HCT116 (cell line): ENCODE measurements around the gene CDIP1. TPM values are rescaled to one million over a fixed set of nuclear protein-coding genes. Genes with fewer than 3 reads are reported as not detected.

Source experiments
- ATAC-seq: fragments of 200-7000 bp; cut with Tn5 transposase; 2 replicates; pipeline ENCODE4 v1.9.1; 2020; ENCODE audit warnings: mild to moderate bottlenecking, moderate library complexity
- BruUV-seq: library from RNA; stranded (reverse); fragments of 400-500 nt; replicated peaks from 2 replicates; lab custom pipeline; 2021; lab: Mats Ljungman, UMichigan
- CTCF ChIA-PET: fragments of 300-600 bp; sonication (Branson Sonifier 250); formaldehyde crosslinking; loops from one replicate; lab custom pipeline; 2021; ENCODE audit warnings: antibody characterized with exemption; lab: Charles Lee
- POLR2A ChIA-PET: fragments of 300-600, 350-600 bp; sonication (Branson Sonifier 250); formaldehyde crosslinking; loops from one replicate; lab custom pipeline; 2021; ENCODE audit warnings: antibody characterized with exemption; lab: Charles Lee
- RAD21 ChIA-PET, 2 experiments: fragments of 300-600 bp; sonication (Branson Sonifier 250); formaldehyde crosslinking; loops; one replicate each; lab custom pipeline; 2023; ENCODE audit warnings: low total read pairs in 2 of 2; ENCODE audit not compliant: uncharacterized antibody in 2 of 2, unreplicated experiment in 2 of 2, low non-redundant PET in 1 of 2; lab: Charles Lee
- DNase-seq: peaks from one replicate; pipeline ENCODE4 v3.0.0-alpha.2; 2010; ENCODE audit warnings: low read depth, low spot score
- H2AFZ ChIP-seq: fragments of 200-600 bp; shearing (Covaris generic), sonication (generic); 2 replicates; pipeline ENCODE4 v1.6.1; 2017; ENCODE audit warnings: low read depth, mixed run types, mixed read lengths, antibody characterized with exemption, low read length; ENCODE audit not compliant: poor library complexity, severe bottlenecking
- H3K27ac ChIP-seq: 2 replicates; pipeline ENCODE4 v1.5.1; 2012; ENCODE audit warnings: low read depth, low read length
- H3K27me3 ChIP-seq: fragments of 200-600 bp; sonication (generic); 2 replicates; pipeline ENCODE4 v1.6.1; 2016; ENCODE audit warnings: mixed run types, low read length, mixed read lengths; ENCODE audit not compliant: insufficient read depth
- H3K36me3 ChIP-seq, 2 experiments: fragments of 200-500 bp in 1 of 2; fragments of 200-600 bp in 1 of 2; sonication (Bioruptor generic) in 1 of 2; sonication (generic) in 1 of 2; 2 replicates each; pipeline versions ENCODE4 v1.5.1 to v1.6.1; 2014 to 2016; ENCODE audit warnings: low read length in 2 of 2, inconsistent platforms in 1 of 2, mixed read lengths in 1 of 2, mixed run types in 1 of 2; ENCODE audit not compliant: insufficient read depth in 2 of 2, control insufficient read depth in 1 of 2
- H3K4me1 ChIP-seq, 2 experiments: fragments of 200-600 bp in 1 of 2; sonication (generic) in 1 of 2; 2 replicates each; pipeline versions ENCODE4 v1.5.1 to v1.6.1; 2012 to 2017; ENCODE audit warnings: low read length in 2 of 2, inconsistent platforms in 1 of 2, mild to moderate bottlenecking in 1 of 2, mixed read lengths in 1 of 2, mixed run types in 1 of 2, moderate library complexity in 1 of 2; ENCODE audit not compliant: insufficient read depth in 2 of 2, control insufficient read depth in 1 of 2
- H3K4me2 ChIP-seq: fragments of 200-600 bp; sonication (generic); 2 replicates; pipeline ENCODE4 v1.6.1; 2017; ENCODE audit warnings: mixed run types, low read length, mixed read lengths
- H3K4me3 ChIP-seq, 2 experiments: fragments of 200-600 bp in 1 of 2; sonication (generic) in 1 of 2; replicated peaks in 1 of 2; 2 replicates each; pipeline ENCODE4 v1.5.1; 2011 to 2016; ENCODE audit warnings: low read length in 2 of 2, control low read depth in 1 of 2, low read depth in 1 of 2, mild to moderate bottlenecking in 1 of 2, mixed read lengths in 1 of 2, mixed run types in 1 of 2
- H3K79me2 ChIP-seq: fragments of 200-600 bp; sonication (generic); 2 replicates; pipeline ENCODE4 v1.6.1; 2017; ENCODE audit warnings: mild to moderate bottlenecking, mixed run types, low read length, moderate library complexity, mixed read lengths; ENCODE audit not compliant: insufficient read depth
- H3K9ac ChIP-seq: fragments of 200-600 bp; sonication (generic); 2 replicates; pipeline ENCODE4 v1.6.1; 2016; ENCODE audit warnings: low read length, mixed read lengths
- H3K9me2 ChIP-seq: fragments of 200-600 bp; sonication (generic), shearing (Covaris generic); 2 replicates; pipeline ENCODE4 v1.6.1; 2017; ENCODE audit warnings: mixed run types, mild to moderate bottlenecking, moderate library complexity; ENCODE audit not compliant: insufficient read depth
- H3K9me3 ChIP-seq, 2 experiments: fragments of 200-500 bp in 1 of 2; fragments of 200-600 bp in 1 of 2; sonication (Bioruptor generic) in 1 of 2; sonication (generic) in 1 of 2; 2 replicates each; pipeline ENCODE4 v1.6.1; 2014 to 2017; ENCODE audit warnings: low read length in 2 of 2, mixed read lengths in 2 of 2, inconsistent platforms in 1 of 2, low read depth in 1 of 2, mild to moderate bottlenecking in 1 of 2, mixed run types in 1 of 2, moderate library complexity in 1 of 2; ENCODE audit not compliant: control insufficient read depth in 1 of 2, insufficient read depth in 1 of 2
- H4K20me1 ChIP-seq: fragments of 200-600 bp; sonication (generic), shearing (Covaris generic); 2 replicates; pipeline ENCODE4 v1.6.1; 2017; ENCODE audit warnings: mixed run types, mild to moderate bottlenecking, moderate library complexity; ENCODE audit not compliant: insufficient read depth
- CEBPB ChIP-seq: IDR thresholded peaks from 2 replicates; pipeline ENCODE4 v1.6.1; 2012; ENCODE audit warnings: low read depth
- EGR1 ChIP-seq: IDR thresholded peaks from 2 replicates; pipeline ENCODE4 v1.6.1; 2012; ENCODE audit warnings: low read depth
- EZH2phosphoT487 ChIP-seq: fragments of 200-600 bp; IDR thresholded peaks from 2 replicates; pipeline ENCODE4 v1.6.1; 2018; ENCODE audit warnings: antibody characterized with exemption, borderline replicate concordance
- FOSL1 ChIP-seq: IDR thresholded peaks from 2 replicates; pipeline ENCODE4 v1.6.1; 2012; ENCODE audit warnings: low read depth
- RAD21 ChIP-seq: IDR thresholded peaks from 2 replicates; pipeline ENCODE4 v1.6.1; 2012; ENCODE audit warnings: low read depth, mild to moderate bottlenecking
- intact Hi-C: fragments of 100-400 bp; cut with micrococcal nuclease; formaldehyde crosslinking; loops from 2 replicates; pipeline ENCODE4 v1.10.0; 2022
- total RNA-seq: library from RNA; stranded (reverse); gene quantifications from one replicate; pipeline ENCODE4 v1.2.1, GENCODE V29; 2021; ENCODE audit not compliant: unreplicated experiment
- TF ChIP-seq, protein P1 (sequence below), 3 experiments: fragments of 200-600 bp in 1 of 3; sonication (generic) in 1 of 3; IDR thresholded peaks in 2 of 3; conservative IDR thresholded peaks in 1 of 3; 2 replicates each; pipeline ENCODE4 v1.5.1; 2012 to 2017; ENCODE audit warnings: low read depth in 2 of 3, low read length in 2 of 3, antibody characterized with exemption in 1 of 3, borderline replicate concordance in 1 of 3, control low read depth in 1 of 3, mild to moderate bottlenecking in 1 of 3, mixed read lengths in 1 of 3, mixed run types in 1 of 3, moderate library complexity in 1 of 3; ENCODE audit not compliant: insufficient read depth in 1 of 3

The CDIP1 gene
- total RNA-seq, 1 experiment from 2014 or later, result 7.2 TPM

DNA sequence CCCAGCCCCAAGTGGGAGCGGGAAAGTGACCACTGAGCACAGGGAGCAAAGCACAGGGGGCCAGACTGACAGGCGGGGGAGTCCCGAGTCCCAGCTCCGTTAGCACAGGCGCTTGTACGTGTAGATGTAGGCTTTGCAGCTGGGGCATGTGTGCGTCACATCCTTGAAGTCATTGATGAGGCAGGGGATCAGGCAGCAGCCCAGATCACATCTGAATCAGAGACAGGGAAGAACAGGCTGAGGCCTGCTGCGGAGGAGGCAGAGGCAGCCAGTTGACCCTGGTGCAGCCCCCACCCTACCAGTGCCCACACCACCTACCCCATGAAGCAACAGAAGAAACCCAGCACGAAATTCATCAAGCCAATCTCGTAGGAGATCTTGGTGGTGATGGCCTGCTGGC lies 26.1 kb downstream of the CDIP1 start:
- CTCF ChIA-PET, result no interaction called here

DNA sequence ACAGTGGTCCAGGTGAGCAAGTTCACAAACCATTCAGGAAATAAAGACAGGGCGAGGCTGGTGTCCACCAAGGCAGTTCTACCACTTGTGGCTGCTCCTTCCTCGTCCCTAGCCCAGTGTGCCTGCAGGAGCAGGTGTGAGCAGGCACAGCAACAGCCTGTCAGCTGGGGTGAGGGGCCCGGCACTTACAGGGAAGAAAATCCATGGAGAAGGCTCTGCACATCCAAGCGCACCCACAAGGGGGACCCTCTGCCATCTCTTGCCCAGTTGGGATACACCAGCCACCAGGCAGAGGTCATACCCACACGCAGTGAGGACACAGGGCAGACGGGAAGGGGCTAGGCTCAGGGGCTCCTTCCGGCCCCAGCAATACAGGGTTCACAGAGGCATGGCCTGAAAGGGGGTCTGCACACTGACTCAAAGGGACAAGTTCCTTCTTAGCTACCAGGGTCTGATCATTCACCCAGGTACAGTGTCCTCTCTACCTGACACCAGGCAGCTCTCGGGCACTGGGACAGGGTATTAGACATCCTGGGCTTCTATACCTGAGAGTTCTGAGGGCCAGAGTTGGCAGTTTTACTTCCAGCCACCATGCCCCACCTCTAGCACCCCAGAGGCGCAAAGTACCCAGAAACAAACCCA lies 27.0 kb downstream of the CDIP1 start:
- TSS peak; percentile 33 for BruUV-seq
- H3K79me2 ChIP-seq, result peaks cover 3% of the 10 kb centered on the region; the same call in 1 of the 2 replicates
- CTCF ChIA-PET, result no interaction called here
- H3K9me2 ChIP-seq, result no peaks in the 10 kb centered on the region
- no peak overlapping the region for H3K4me3 ChIP-seq
- H3K27me3 ChIP-seq, result no peaks in the 10 kb centered on the region
- intact Hi-C loops, result loop anchor here (10.0 kb wide), 1 partner anchor 143 kb away; no protein-coding TSS in a partner anchor
- POLR2A ChIA-PET, result no interaction called here
- H3K36me3 ChIP-seq, result peaks cover 26 to 41% of the 10 kb centered on the region in 2 experiments
- no peak overlapping the region for H2AFZ ChIP-seq
- H3K9me3 ChIP-seq, result no peaks in the 10 kb centered on the region
- RAD21 ChIA-PET, result no interaction called here
- peak; percentile 88 for ATAC-seq
- DNase-seq, result no peak
- no peak overlapping the region for H3K27ac ChIP-seq
- peaks cover 0 to 1% of the 10 kb centered on the region in 2 experiments; a peak in 1 of 4 replicates for H3K4me1 ChIP-seq
- H4K20me1 ChIP-seq, result no peaks in the 10 kb centered on the region
- TF ChIP-seq CEBPB, result no peak
- peak; percentile 54 for TF ChIP-seq RAD21
- TF ChIP-seq, protein P1, sequence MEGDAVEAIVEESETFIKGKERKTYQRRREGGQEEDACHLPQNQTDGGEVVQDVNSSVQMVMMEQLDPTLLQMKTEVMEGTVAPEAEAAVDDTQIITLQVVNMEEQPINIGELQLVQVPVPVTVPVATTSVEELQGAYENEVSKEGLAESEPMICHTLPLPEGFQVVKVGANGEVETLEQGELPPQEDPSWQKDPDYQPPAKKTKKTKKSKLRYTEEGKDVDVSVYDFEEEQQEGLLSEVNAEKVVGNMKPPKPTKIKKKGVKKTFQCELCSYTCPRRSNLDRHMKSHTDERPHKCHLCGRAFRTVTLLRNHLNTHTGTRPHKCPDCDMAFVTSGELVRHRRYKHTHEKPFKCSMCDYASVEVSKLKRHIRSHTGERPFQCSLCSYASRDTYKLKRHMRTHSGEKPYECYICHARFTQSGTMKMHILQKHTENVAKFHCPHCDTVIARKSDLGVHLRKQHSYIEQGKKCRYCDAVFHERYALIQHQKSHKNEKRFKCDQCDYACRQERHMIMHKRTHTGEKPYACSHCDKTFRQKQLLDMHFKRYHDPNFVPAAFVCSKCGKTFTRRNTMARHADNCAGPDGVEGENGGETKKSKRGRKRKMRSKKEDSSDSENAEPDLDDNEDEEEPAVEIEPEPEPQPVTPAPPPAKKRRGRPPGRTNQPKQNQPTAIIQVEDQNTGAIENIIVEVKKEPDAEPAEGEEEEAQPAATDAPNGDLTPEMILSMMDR (IDR thresholded peaks at IDR 0.05 in 2 of 3, conservative IDR thresholded peaks at IDR 0.05 in 1 of 3; ENCODE audit: borderline replicate concordance in 1 of 3, insufficient read depth in 1 of 3, low read depth in 2 of 3, low read length in 2 of 3), result peak; percentile 43 to 65 (median 59); a peak in 5 of 6 replicates
- H3K4me2 ChIP-seq, result no peak overlapping the region
- H3K9ac ChIP-seq, result no peak overlapping the region

More for the DNA sequence above, 26.1 kb downstream of the CDIP1 start:
- Histone ChIP-seq H3K36me3 (peaks cover 26 to 33% of the 10 kb centered on the region in 2 experiments), H3K4me3 (no peak overlapping the region), H3K9me3 (no peaks in the 10 kb centered on the region), H2AFZ (no peak overlapping the region), H3K4me2 (no peak overlapping the region), H3K79me2 (no peaks in the 10 kb centered on the region; the same call in 1 of the 2 replicates), H3K9me2 (no peaks in the 10 kb centered on the region), H4K20me1 (no peaks in the 10 kb centered on the region), H3K4me1 (no peaks in the 10 kb centered on the region), H3K9ac (no peak overlapping the region), H3K27ac (no peak overlapping the region), H3K27me3 (no peaks in the 10 kb centered on the region)
- ChIA-PET RAD21 (no interaction called here), POLR2A (no interaction called here)
- no peak for ATAC-seq
- no peak for DNase-seq
- no TSS peak for BruUV-seq
- intact Hi-C loops, result loop anchor here (10.0 kb wide), 1 partner anchor 142 kb away; no protein-coding TSS in a partner anchor
- no peak for TF ChIP-seq EZH2phosphoT487
- TF ChIP-seq FOSL1, result no peak
- no peak for TF ChIP-seq EGR1
